ENCODE data around the gene CYBC1. TPM values are rescaled to one million over a fixed set of nuclear protein-coding genes. Genes with fewer than 3 reads are reported as not detected.
"Not testable (repeated sequence)": the region's sequence is repeated elsewhere in the genome, so short reads cannot be mapped to it uniquely, and the experiment has no call there.

Gene CYBC1
- total RNA-seq, 1 experiment from 2014 or later, result 71.7 TPM

DNA sequence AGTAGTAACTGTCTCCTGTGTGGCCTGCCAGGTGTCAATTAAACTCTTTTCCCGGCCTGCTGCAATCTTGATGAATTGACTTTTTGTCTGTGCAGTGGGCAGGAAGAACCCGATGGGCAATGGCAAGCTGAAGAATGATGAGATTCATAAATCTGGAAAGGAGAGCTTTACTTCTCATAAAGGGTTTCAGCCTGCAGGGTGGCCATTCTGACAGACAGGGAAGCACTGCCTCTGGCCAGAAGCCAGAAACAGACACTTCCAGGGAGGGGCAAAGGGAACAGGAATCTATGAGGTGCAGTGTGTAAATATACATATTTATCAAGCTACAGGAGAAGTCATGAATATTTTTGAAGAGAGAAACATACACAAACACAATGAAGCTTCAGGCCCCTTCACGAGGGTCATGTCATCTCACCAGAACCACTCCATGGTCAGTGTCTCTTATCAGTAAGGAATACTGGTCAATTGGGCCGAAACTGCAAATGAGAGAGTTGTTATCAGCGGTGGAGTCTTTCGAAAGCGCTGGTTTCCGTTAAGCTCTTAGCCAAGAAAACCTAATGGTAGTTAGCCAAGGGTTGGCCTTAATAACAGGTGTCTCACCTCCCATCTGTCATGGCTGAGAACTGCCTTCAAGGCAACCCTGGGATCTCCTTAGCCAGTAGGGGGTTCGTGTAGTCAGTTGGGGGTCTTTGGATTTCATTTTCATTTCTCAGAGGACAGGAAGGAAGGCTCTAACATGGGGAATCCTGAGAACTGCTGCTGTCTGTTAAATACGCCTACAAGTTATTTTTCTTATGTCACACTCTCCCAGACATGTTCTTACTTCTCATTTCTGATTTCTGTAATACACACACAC lies 6.7 kb upstream of the CYBC1 start:
- ATAC-seq (no peak), DNase-seq (ENCODE audit: low spot score) (no peak)
- Mint-ChIP-seq H3K4me1 (peaks cover 14% of the 10 kb centered on the region), H3K4me3 (peak overlapping the region; percentile 94), H3K27me3 (ENCODE audit: low read depth) (peaks cover 6% of the 10 kb centered on the region), H3K36me3 (peaks cover 31% of the 10 kb centered on the region), H3K9me3 (peaks cover 25% of the 10 kb centered on the region), H3K27ac (peak overlapping the region; percentile 92)
- TF ChIP-seq, protein P1, sequence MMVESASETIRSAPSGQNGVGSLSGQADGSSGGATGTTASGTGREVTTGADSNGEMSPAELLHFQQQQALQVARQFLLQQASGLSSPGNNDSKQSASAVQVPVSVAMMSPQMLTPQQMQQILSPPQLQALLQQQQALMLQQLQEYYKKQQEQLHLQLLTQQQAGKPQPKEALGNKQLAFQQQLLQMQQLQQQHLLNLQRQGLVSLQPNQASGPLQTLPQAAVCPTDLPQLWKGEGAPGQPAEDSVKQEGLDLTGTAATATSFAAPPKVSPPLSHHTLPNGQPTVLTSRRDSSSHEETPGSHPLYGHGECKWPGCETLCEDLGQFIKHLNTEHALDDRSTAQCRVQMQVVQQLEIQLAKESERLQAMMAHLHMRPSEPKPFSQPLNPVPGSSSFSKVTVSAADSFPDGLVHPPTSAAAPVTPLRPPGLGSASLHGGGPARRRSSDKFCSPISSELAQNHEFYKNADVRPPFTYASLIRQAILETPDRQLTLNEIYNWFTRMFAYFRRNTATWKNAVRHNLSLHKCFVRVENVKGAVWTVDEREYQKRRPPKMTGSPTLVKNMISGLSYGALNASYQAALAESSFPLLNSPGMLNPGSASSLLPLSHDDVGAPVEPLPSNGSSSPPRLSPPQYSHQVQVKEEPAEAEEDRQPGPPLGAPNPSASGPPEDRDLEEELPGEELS (CRISPR knock-in tag; IDR thresholded peaks at IDR 0.05), result no peak
- POLR2A ChIA-PET, result no interaction called here
- CTCF ChIA-PET, result no interaction called here

DNA sequence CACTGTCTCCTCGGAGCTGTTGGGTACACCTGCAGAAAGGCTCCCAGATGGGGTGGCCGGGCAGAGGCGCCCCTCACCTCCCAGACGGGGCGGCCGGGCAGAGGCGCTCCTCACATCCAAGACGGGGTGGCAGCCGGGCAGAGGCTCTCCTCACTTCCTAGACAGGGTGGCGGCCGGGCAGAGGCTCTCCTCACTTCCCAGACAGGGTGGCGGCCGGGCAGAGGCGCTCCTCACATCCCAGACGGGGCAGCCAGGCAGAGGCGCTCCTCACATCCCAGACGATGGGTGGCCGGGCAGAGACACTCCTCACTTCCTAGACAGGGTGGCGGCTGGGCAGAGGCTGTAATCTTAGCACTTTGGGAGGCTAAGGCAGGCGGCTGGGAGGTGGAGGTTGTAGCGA lies 3.2 kb upstream of the CYBC1 start:
- H3K36me3 Mint-ChIP-seq, result peaks cover 16% of the 10 kb centered on the region
- CTCF ChIA-PET; DNase-seq (ENCODE audit: low spot score); H3K27ac Mint-ChIP-seq; H3K4me3 Mint-ChIP-seq; ATAC-seq; POLR2A ChIA-PET: not testable (repeated sequence)
- peaks cover 25% of the 10 kb centered on the region for H3K4me1 Mint-ChIP-seq
- H3K27me3 Mint-ChIP-seq (ENCODE audit: low read depth), result peaks cover 20% of the 10 kb centered on the region
- H3K9me3 Mint-ChIP-seq, result peaks cover 37% of the 10 kb centered on the region

DNA sequence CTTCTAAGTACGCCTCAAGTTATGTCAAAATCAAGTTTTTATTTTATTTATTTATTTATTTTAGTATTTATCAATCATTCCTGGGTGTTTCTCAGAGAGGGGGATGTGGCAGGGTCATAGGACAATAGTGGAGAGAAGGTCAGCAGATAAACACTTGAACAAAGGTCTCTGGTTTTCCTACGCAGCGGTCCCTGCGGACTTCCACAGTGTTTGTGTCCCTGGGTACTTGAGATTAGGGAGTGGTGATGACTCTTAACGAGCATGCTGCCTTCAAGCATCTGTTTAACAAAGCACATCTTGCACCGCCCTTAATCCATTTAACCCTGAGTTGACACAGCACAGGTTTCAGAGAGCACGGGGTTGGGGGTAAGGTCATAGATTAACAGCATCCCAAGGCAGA lies 2.6 kb upstream of the CYBC1 start:
- DNase-seq (ENCODE audit: low spot score); CTCF ChIA-PET; H3K27ac Mint-ChIP-seq; POLR2A ChIA-PET; H3K4me3 Mint-ChIP-seq; ATAC-seq: not testable (repeated sequence)
- Mint-ChIP-seq H3K4me1 (peaks cover 25% of the 10 kb centered on the region), H3K27me3 (ENCODE audit: low read depth) (peaks cover 20% of the 10 kb centered on the region), H3K36me3 (peaks cover 16% of the 10 kb centered on the region), H3K9me3 (peaks cover 37% of the 10 kb centered on the region)

- TF ChIP-seq RORB (CRISPR knock-in tag; IDR thresholded peaks at IDR 0.05) (no peak), SMAD3 (CRISPR knock-in tag; IDR thresholded peaks at IDR 0.05; ENCODE audit: borderline replicate concordance) (no peak), FOXP1 (CRISPR knock-in tag; IDR thresholded peaks at IDR 0.05; ENCODE audit: borderline replicate concordance) (no peak), TEAD4 (CRISPR knock-in tag; IDR thresholded peaks at IDR 0.05) (no peak), PRRX2 (CRISPR knock-in tag; IDR thresholded peaks at IDR 0.05) (no peak)
- Mint-ChIP-seq H3K36me3 (peaks cover 19% of the 10 kb centered on the region), H3K27me3 (ENCODE audit: low read depth) (peaks cover 20% of the 10 kb centered on the region), H3K4me3 (peak overlapping the region; percentile 33), H3K4me1 (peaks cover 17% of the 10 kb centered on the region), H3K9me3 (peaks cover 37% of the 10 kb centered on the region), H3K27ac (no peak overlapping the region)
- no peak for DNase-seq (ENCODE audit: low spot score)
- ChIA-PET POLR2A (no interaction called here), CTCF (no interaction called here)
- no peak for ATAC-seq
Measured at GRCh38 chr17:82452162-82452561, 1.6 kb upstream of the CYBC1 start.

- no peak for ATAC-seq
- Mint-ChIP-seq H3K4me1 (peaks cover 14% of the 10 kb centered on the region), H3K36me3 (peaks cover 17% of the 10 kb centered on the region), H3K9me3 (peaks cover 30% of the 10 kb centered on the region), H3K27ac (peak overlapping the region; percentile 84), H3K4me3 (peak overlapping the region; percentile 72), H3K27me3 (ENCODE audit: low read depth) (peaks cover 20% of the 10 kb centered on the region)
- no peak for TF ChIP-seq FOXK1 (CRISPR knock-in tag; IDR thresholded peaks at IDR 0.05)
- TF ChIP-seq, protein P2, sequence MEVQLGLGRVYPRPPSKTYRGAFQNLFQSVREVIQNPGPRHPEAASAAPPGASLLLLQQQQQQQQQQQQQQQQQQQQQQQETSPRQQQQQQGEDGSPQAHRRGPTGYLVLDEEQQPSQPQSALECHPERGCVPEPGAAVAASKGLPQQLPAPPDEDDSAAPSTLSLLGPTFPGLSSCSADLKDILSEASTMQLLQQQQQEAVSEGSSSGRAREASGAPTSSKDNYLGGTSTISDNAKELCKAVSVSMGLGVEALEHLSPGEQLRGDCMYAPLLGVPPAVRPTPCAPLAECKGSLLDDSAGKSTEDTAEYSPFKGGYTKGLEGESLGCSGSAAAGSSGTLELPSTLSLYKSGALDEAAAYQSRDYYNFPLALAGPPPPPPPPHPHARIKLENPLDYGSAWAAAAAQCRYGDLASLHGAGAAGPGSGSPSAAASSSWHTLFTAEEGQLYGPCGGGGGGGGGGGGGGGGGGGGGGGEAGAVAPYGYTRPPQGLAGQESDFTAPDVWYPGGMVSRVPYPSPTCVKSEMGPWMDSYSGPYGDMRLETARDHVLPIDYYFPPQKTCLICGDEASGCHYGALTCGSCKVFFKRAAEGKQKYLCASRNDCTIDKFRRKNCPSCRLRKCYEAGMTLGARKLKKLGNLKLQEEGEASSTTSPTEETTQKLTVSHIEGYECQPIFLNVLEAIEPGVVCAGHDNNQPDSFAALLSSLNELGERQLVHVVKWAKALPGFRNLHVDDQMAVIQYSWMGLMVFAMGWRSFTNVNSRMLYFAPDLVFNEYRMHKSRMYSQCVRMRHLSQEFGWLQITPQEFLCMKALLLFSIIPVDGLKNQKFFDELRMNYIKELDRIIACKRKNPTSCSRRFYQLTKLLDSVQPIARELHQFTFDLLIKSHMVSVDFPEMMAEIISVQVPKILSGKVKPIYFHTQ (CRISPR knock-in tag; IDR thresholded peaks at IDR 0.05), result 0 out of 2 replicates have a peak, but pooled peaks have one; percentile 21
- no peak for DNase-seq (ENCODE audit: low spot score)
- ChIA-PET POLR2A (no interaction called here), CTCF (interaction anchor here (1.1 kb wide), 1 partner anchor 214 kb away, joined by 4 read pairs; no protein-coding TSS in a partner anchor)
Measured at GRCh38 chr17:82449883-82450356, 632 bp downstream of the CYBC1 start.

Measured in WTC11 (cell line).